Smooth muscle cell (in vitro differentiated cells): ENCODE measurements around the gene POLR3E. TPM values are rescaled to one million over a fixed set of nuclear protein-coding genes. Genes with fewer than 3 reads are reported as not detected.

Experiments
- DNase-seq: peaks from one replicate; lab custom pipeline; 2025; ENCODE audit not compliant: unreplicated experiment; lab: John Stamatoyannopoulos, UW
- H2AFZ ChIP-seq: fragments of 200-600 bp; sonication (generic); 2 replicates; pipeline ENCODE4 v1.6.0; 2016; ENCODE audit warnings: antibody characterized with exemption, low read depth, mild to moderate bottlenecking
- H3F3A ChIP-seq: fragments of 200-600 bp; sonication (generic); 2 replicates; pipeline ENCODE4 v1.6.0; 2017; ENCODE audit warnings: antibody characterized with exemption, low read depth
- H3K27ac ChIP-seq: fragments of 200-600 bp; sonication (generic); 2 replicates; pipeline ENCODE4 v1.5.1; 2016; ENCODE audit warnings: low read depth, mild to moderate bottlenecking
- H3K27me3 ChIP-seq: fragments of 200-600 bp; sonication (generic); 2 replicates; pipeline ENCODE4 v1.6.1; 2016; ENCODE audit warnings: low read depth, mild to moderate bottlenecking
- H3K36me3 ChIP-seq: fragments of 200-600 bp; sonication (generic); 2 replicates; pipeline ENCODE4 v1.5.1; 2016; ENCODE audit warnings: low read depth
- H3K4me1 ChIP-seq: fragments of 200-600 bp; sonication (generic); 2 replicates; pipeline ENCODE4 v1.5.1; 2016; ENCODE audit warnings: low read depth
- H3K4me2 ChIP-seq: fragments of 200-600 bp; sonication (generic); 2 replicates; pipeline ENCODE4 v1.6.0; 2016; ENCODE audit warnings: mild to moderate bottlenecking
- H3K4me3 ChIP-seq: fragments of 200-600 bp; sonication (generic); 2 replicates; pipeline ENCODE4 v1.5.1; 2016; ENCODE audit warnings: mild to moderate bottlenecking
- H3K79me2 ChIP-seq: fragments of 200-600 bp; sonication (generic); 2 replicates; pipeline ENCODE4 v1.6.0; 2016; ENCODE audit warnings: low read depth, mild to moderate bottlenecking
- H3K9ac ChIP-seq: fragments of 200-600 bp; sonication (generic); 2 replicates; pipeline ENCODE4 v1.6.0; 2016; ENCODE audit warnings: low read depth
- H3K9me3 ChIP-seq: fragments of 200-600 bp; sonication (generic); replicated peaks from 2 replicates; pipeline ENCODE4 v1.5.1; 2016; ENCODE audit warnings: low read depth
- H4K20me1 ChIP-seq: fragments of 200-600 bp; sonication (generic); 2 replicates; pipeline ENCODE4 v1.6.0; 2016; ENCODE audit warnings: low read depth
- WGBS: methylation state at CpG from one replicate; pipeline ENCODE4 v1.1.7; 2016; ENCODE audit warnings: low lambda C conversion rate; 5-methylcytosine and 5-hydroxymethylcytosine counted together
- polyA plus RNA-seq: library from polyadenylated mRNA; unstranded; fragments of >200 nt; fragmentation: Nextera tagmentation; extraction: Ambion mirVana; gene quantifications from 2 replicates; pipeline ENCODE4 v1.2.1, GENCODE V29; 2016
- total RNA-seq: library from RNA; depleted of rRNA; stranded (reverse); fragments of >200 nt; gene quantifications from 2 replicates; pipeline ENCODE4 v1.2.3, GENCODE V29; 2014
- TF ChIP-seq, protein P1 (sequence below): fragments of 200-600 bp; sonication (generic); IDR thresholded peaks from 2 replicates; pipeline ENCODE4 v1.5.1; 2017; ENCODE audit warnings: borderline replicate concordance, mild to moderate bottlenecking, antibody characterized with exemption; ENCODE audit not compliant: insufficient read depth, poor library complexity, severe bottlenecking

The POLR3E gene
- total and polyA plus RNA-seq, 2 experiments from 2014 or later = 13.9 to 31.2 TPM

DNA sequence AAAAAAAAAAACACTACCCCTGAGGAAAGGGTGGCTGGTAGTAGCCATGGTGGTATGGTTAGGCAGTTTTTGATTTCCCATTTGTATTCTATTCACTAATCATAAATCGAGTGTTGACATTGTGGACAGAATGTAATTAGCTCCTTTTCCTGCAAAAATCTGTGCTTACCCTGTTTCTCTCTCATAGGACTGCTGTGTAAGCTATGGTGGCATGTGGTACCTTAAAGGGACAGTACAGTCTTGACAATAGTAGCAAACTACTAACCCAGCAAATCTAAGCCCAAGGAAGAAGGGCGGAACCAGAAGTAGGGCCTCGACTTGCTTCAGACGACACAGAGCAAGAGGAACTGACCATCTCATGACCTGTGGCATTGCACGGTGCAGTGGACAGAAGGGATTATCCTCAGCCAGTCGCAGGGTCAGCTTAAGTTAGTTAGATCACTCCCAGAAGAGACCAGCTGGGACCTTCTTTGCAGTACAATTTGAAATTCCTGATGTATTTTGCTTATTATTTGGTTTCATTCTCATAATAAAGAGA is 36.3 kb downstream of the POLR3E start:
- Histone ChIP-seq H3K36me3 (peaks cover 20% of the 10 kb centered on the region), H4K20me1 (peaks cover 14% of the 10 kb centered on the region), H3F3A (peaks cover 16% of the 10 kb centered on the region), H3K4me1 (no peaks in the 10 kb centered on the region), H3K79me2 (peaks cover 5% of the 10 kb centered on the region), H3K4me2 (no peak overlapping the region), H3K4me3 (no peak overlapping the region), H3K9me3 (no peaks in the 10 kb centered on the region), H2AFZ (no peak overlapping the region), H3K9ac (no peak overlapping the region), H3K27me3 (no peaks in the 10 kb centered on the region), H3K27ac (no peak overlapping the region)
- TF ChIP-seq, protein P1, sequence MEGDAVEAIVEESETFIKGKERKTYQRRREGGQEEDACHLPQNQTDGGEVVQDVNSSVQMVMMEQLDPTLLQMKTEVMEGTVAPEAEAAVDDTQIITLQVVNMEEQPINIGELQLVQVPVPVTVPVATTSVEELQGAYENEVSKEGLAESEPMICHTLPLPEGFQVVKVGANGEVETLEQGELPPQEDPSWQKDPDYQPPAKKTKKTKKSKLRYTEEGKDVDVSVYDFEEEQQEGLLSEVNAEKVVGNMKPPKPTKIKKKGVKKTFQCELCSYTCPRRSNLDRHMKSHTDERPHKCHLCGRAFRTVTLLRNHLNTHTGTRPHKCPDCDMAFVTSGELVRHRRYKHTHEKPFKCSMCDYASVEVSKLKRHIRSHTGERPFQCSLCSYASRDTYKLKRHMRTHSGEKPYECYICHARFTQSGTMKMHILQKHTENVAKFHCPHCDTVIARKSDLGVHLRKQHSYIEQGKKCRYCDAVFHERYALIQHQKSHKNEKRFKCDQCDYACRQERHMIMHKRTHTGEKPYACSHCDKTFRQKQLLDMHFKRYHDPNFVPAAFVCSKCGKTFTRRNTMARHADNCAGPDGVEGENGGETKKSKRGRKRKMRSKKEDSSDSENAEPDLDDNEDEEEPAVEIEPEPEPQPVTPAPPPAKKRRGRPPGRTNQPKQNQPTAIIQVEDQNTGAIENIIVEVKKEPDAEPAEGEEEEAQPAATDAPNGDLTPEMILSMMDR = no peak
- 79% methylated on average over 6 of the region's 6 CpGs for WGBS
- DNase-seq = no peak

DNA sequence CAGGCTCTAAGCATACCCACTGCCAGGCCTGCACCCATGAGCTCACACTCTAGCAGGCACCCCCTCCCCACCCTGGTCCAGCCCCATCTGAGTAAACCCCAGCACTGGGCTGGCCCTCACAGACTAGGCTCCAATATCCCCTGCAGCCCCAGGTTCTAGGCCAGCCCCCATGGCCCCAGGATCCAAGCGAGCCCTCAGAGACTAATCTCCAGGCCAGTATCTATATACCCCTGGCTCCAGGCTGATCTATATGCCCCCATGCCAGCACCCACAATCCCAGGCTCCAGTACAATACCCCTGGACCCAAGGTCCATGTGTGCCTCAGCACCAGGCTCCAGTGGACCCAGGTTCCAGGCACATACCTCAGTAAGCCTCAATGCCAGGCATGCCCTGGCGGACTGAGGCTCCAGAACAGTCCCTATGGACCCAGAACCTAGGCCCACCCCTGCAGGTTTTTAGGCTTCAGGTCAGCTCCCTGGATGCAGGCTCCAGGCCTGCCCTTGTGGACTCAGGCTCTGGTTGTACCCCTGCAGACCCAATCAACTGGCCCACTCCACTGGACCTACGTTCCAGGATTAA is 38.5 kb downstream of the POLR3E start:
- Histone ChIP-seq H3K36me3 (peaks cover 20% of the 10 kb centered on the region), H3K4me3 (no peak overlapping the region), H2AFZ (no peak overlapping the region), H3K27ac (no peak overlapping the region), H3K4me2 (no peak overlapping the region), H3K9me3 (no peaks in the 10 kb centered on the region), H3K79me2 (peaks cover 5% of the 10 kb centered on the region), H3K4me1 (no peaks in the 10 kb centered on the region), H3K9ac (no peak overlapping the region), H3F3A (peaks cover 11% of the 10 kb centered on the region), H3K27me3 (no peaks in the 10 kb centered on the region), H4K20me1 (peaks cover 14% of the 10 kb centered on the region)
- 94% methylated on average over 3 of the region's 3 CpGs for WGBS
- DNase-seq = no peak
- TF ChIP-seq, protein P1 = no peak

DNA sequence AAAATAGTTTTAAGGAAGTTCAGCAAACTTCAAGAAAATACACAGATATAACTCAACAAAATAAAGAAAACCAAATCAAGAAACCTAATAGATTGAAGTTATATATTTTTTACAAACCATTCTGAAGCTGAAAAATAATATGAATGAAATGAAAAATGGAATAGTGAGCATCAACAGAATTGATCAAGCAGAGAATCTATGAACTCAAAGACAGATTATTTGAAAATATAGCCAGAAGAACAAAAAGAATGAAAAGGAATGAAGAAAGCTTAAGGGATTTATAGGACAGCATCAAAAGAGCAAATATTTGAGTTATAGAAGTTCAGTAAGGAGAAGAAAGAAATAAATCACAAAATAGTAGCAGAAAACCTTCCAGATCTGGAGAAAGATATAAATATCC is 39.4 kb downstream of the POLR3E start:
- peaks cover 5% of the 10 kb centered on the region for H3K79me2 ChIP-seq
- no peak overlapping the region for H3K27ac ChIP-seq
- TF ChIP-seq, protein P1 = no peak
- no peak overlapping the region for H3K9ac ChIP-seq
- H3F3A ChIP-seq = peaks cover 11% of the 10 kb centered on the region
- H3K36me3 ChIP-seq = peaks cover 20% of the 10 kb centered on the region
- no peak overlapping the region for H3K4me3 ChIP-seq
- peaks cover 14% of the 10 kb centered on the region for H4K20me1 ChIP-seq
- H3K9me3 ChIP-seq = no peaks in the 10 kb centered on the region
- H2AFZ ChIP-seq = no peak overlapping the region
- no peaks in the 10 kb centered on the region for H3K27me3 ChIP-seq
- no peak overlapping the region for H3K4me2 ChIP-seq
- H3K4me1 ChIP-seq = no peaks in the 10 kb centered on the region
- no peak for DNase-seq

DNA sequence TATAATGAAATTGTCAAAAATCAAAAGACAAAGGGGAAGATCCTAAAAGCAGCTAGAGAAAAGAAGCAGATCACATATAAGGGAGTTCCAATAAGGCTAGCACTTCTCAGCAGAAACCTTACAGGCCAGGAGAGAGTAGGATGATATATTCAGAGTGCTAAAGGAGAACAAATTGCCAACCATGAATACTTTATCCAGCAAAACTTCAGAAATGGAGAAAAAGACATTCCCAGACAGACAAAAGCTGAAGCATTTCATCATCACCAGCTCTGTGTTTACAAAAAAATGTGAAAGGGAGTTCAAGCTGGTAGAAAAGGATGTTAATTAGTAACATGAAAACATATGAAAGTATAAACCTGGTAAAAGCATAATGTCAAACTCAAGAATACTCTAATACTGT is 39.8 kb downstream of the POLR3E start:
- no peak overlapping the region for H3K4me3 ChIP-seq
- H3K9me3 ChIP-seq = no peaks in the 10 kb centered on the region
- peaks cover 5% of the 10 kb centered on the region for H3K79me2 ChIP-seq
- H3K4me1 ChIP-seq = no peaks in the 10 kb centered on the region
- H3K27me3 ChIP-seq = no peaks in the 10 kb centered on the region
- peaks cover 14% of the 10 kb centered on the region for H4K20me1 ChIP-seq
- TF ChIP-seq, protein P1 = no peak
- no peak overlapping the region for H3K9ac ChIP-seq
- no peak overlapping the region for H3K4me2 ChIP-seq
- no peak for DNase-seq
- peaks cover 20% of the 10 kb centered on the region for H3K36me3 ChIP-seq
- peaks cover 11% of the 10 kb centered on the region for H3F3A ChIP-seq
- no peak overlapping the region for H2AFZ ChIP-seq
- H3K27ac ChIP-seq = no peak overlapping the region
